HG02678 (cell line): ENCODE data around the gene ADAMTSL3.
"Not testable (repeated sequence)": the region's sequence is repeated elsewhere in the genome, so short reads cannot be mapped to it uniquely, and the experiment has no call there.

Source experiments
- ATAC-seq: cut with Tn5 transposase; IDR thresholded peaks from one replicate; pipeline ENCODE4 v1.9.1; 2021; ENCODE audit warnings: mild to moderate bottlenecking, moderate library complexity; ENCODE audit not compliant: unreplicated experiment

ADAMTSL3 gene

GRCh38 chr15:84078038-84078437 lies 424.1 kb downstream of the ADAMTSL3 start:
- not testable (repeated sequence) for ATAC-seq

GRCh38 chr15:84079325-84079884 lies 425.5 kb downstream of the ADAMTSL3 start:
- not testable (repeated sequence) for ATAC-seq

GRCh38 chr15:84079885-84080777 lies 426.2 kb downstream of the ADAMTSL3 start:
- peak; percentile 88 for ATAC-seq

- peak; percentile 13 for ATAC-seq
Observed at GRCh38 chr15:84080778-84081084, 426.8 kb downstream of the ADAMTSL3 start.

GRCh38 chr15:84081391-84082168 lies 427.7 kb downstream of the ADAMTSL3 start:
- no peak for ATAC-seq

- no peak for ATAC-seq
Observed at GRCh38 chr15:84082739-84083138, 428.8 kb downstream of the ADAMTSL3 start.

GRCh38 chr15:84086071-84086470 lies 432.1 kb downstream of the ADAMTSL3 start:
- not testable (repeated sequence) for ATAC-seq
